Activated naive CD8-positive, alpha-beta T cell treated with anti-CD3 and anti-CD28 coated beads for 36 hours (primary cell): ENCODE results near the gene TGFBR2. TPM values are rescaled to one million over a fixed set of nuclear protein-coding genes. Genes with fewer than 3 reads are reported as not detected.
A peak's percentile ranks its signal among the peaks of the same experiment; 100 is the strongest.

Experiments
- DNase-seq: peaks from one replicate; pipeline ENCODE4 v3.0.0; 2021
- H3K27ac Mint-ChIP-seq: one replicate; pipeline ENCODE4 v1.8.0; 2022; ENCODE audit warnings: mild to moderate bottlenecking, moderate library complexity, mixed read lengths
- H3K27me3 Mint-ChIP-seq: one replicate; pipeline ENCODE4 v1.8.0; 2022; ENCODE audit warnings: mild to moderate bottlenecking, mixed read lengths
- H3K36me3 Mint-ChIP-seq: one replicate; pipeline ENCODE4 v1.8.0; 2021; ENCODE audit warnings: mild to moderate bottlenecking, mixed read lengths
- H3K4me1 Mint-ChIP-seq: one replicate; pipeline ENCODE4 v1.8.0; 2021; ENCODE audit warnings: mixed read lengths
- H3K4me3 Mint-ChIP-seq: one replicate; pipeline ENCODE4 v1.8.0; 2022; ENCODE audit warnings: mild to moderate bottlenecking, moderate library complexity, mixed read lengths
- H3K9me3 Mint-ChIP-seq: one replicate; pipeline ENCODE4 v1.8.0; 2022; ENCODE audit warnings: mixed read lengths
- total RNA-seq, 2 experiments: library from RNA; stranded (reverse); gene quantifications; one replicate each; pipeline ENCODE4 v1.2.3, GENCODE V29; 2021

The TGFBR2 gene
- total RNA-seq, 2 experiments from 2014 or later: 64.1 to 65.1 TPM

DNA sequence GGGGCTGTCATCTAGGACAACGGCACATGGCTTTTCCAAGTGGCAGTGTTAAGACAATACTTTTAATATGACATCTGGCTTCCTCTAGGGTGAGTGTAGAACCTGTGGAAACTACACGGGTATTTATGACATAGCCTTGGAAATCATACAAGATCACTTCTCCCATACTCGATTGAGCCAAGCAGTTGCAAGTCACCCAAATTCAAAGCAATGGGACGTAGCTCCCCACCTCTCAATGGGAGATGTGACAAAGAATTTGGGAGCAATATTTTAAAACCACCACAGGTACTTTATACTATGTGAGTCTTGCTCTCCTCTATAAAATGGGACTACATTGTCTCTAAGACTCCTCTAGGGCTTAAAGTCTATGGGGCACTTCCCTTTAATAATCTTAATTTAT lies 93.5 kb downstream of the TGFBR2 start:
- peaks cover 45% of the 10 kb centered on the region for H3K4me1 Mint-ChIP-seq
- H3K4me3 Mint-ChIP-seq: no peak overlapping the region
- no peaks in the 10 kb centered on the region for H3K27me3 Mint-ChIP-seq
- peaks cover 9% of the 10 kb centered on the region for H3K9me3 Mint-ChIP-seq
- peaks cover 83% of the 10 kb centered on the region for H3K36me3 Mint-ChIP-seq
- DNase-seq: no peak
- peak overlapping the region; percentile 29 for H3K27ac Mint-ChIP-seq

DNA sequence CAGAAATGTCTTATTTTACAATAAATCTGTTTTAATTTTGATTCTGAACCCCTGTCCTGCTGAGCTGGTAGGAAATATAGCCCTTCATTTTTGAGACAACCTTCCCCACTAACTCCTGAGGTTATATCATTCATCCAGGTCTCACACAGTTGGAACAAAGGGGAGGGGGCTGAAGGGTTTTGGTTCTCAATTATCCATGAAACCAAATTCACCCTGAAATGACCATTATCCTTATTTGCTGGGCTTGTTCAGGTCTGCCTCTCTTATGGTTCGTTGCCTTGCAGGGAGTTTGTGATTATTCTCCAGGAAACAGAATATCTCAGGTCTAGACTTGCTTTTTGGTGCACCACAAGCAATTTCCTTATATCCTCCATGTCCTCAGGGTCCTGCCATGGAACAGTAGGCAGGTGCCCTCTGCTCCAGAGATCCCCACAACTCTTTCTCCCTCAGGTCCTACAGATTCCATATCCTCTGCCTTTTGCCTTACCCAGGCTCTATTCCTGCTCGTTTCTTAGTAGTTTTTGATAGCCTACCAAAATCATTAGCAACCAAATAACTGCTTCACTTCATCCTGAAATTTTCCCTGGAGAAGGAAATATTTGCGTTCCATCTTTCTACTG lies 94.4 kb downstream of the TGFBR2 start:
- H3K27me3 Mint-ChIP-seq: no peaks in the 10 kb centered on the region
- H3K36me3 Mint-ChIP-seq: peaks cover 82% of the 10 kb centered on the region
- DNase-seq: no peak
- peaks cover 37% of the 10 kb centered on the region for H3K4me1 Mint-ChIP-seq
- peaks cover 9% of the 10 kb centered on the region for H3K9me3 Mint-ChIP-seq
- no peak overlapping the region for H3K4me3 Mint-ChIP-seq
- no peak overlapping the region for H3K27ac Mint-ChIP-seq

DNA sequence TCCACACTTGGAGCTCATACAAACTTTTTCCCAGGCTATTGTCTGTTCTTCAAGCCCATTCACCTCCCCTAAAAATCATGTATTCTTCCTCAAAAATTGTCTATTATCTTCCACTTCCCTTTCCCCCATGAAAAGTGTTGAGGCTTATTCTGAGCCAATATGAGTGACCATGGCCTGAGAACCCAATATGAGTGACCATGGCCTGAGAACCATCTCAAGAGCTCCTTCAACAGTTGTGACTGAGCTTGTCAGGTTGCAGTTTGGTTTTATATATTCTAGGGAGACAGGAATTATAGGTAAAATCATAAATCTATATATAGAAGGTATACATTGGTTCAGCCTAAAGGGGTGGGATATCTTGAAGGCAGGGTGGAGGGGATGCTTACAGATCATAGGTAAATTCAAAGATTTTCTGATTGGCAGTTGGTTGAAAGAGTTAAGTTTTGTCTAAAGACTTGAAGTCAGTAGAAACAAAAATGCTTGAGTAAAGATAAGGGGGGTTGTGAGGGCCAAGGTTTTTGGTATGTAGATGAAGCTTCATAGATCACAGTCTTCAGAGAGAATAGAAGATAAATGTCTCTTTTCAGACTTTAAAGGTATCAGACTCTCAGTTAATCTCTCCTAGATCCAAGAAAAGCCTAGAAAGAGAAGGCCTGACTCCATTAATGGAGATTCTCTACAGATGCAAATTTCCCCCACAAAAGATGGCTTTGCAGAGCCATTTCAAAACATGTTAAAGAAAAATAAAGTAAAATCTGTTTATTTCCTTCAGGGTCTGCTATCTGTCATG lies 95.8 kb downstream of the TGFBR2 start:
- Mint-ChIP-seq H3K4me3 (no peak overlapping the region), H3K27me3 (no peaks in the 10 kb centered on the region), H3K4me1 (peaks cover 27% of the 10 kb centered on the region), H3K27ac (no peak overlapping the region), H3K36me3 (peaks cover 80% of the 10 kb centered on the region), H3K9me3 (peaks cover 15% of the 10 kb centered on the region)
- DNase-seq: no peak

- Mint-ChIP-seq H3K27ac (no peak overlapping the region), H3K9me3 (peaks cover 14% of the 10 kb centered on the region), H3K36me3 (peaks cover 75% of the 10 kb centered on the region), H3K4me1 (peaks cover 26% of the 10 kb centered on the region), H3K27me3 (no peaks in the 10 kb centered on the region), H3K4me3 (no peak overlapping the region)
- no peak for DNase-seq
Measured at GRCh38 chr3:30702828-30703397, 96.5 kb downstream of the TGFBR2 start.

DNA sequence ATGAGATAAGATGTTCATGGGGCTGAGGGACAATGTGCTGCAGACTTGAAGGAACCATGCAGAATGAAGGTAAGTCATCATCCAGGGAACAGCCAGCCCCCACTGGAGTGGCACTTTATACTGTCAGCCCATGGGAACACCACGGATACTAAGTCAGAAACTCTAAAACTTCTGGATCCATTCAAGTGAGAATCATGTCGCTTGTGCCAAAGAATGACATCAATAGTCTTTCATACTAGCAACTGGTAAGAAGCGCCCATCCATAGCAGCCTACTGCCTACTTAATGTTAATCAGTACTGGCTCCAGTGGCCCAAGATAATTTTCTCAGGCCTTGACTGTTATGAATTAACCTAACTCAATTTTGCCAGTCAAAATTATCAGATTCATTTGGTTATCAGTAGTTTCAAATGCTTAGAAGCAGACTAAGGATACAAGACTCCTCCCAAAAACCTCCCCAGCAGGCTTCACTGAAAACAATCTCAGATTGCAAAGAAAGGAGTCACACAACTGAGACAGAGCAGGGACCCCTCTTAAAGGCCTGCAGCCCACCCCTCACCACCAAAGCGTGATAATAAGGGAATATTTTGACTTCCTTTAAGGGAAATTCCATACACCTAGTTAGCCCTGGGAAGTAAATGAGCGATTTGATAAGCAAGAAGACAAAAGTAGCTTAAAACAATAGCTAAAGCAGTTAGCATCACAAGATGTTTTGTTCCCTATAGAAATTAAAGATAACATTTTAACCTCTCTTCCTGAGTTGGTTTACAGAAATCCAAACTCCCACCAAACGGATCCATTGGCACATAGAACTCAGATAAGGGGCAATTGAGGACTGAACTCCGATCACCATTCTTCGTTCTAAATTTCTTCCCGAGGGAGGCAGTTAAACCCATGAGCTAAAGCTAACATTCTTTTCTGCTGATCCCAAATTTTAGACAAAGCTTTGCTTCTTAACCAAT lies 98.8 kb downstream of the TGFBR2 start:
- no peak overlapping the region for H3K27ac Mint-ChIP-seq
- peaks cover 60% of the 10 kb centered on the region for H3K36me3 Mint-ChIP-seq
- no peaks in the 10 kb centered on the region for H3K27me3 Mint-ChIP-seq
- no peak overlapping the region for H3K4me3 Mint-ChIP-seq
- peaks cover 38% of the 10 kb centered on the region for H3K4me1 Mint-ChIP-seq
- DNase-seq: no peak
- H3K9me3 Mint-ChIP-seq: peaks cover 16% of the 10 kb centered on the region

GRCh38 chr3:30707825-30708224 lies 101.4 kb downstream of the TGFBR2 start:
- Mint-ChIP-seq H3K36me3 (peaks cover 38% of the 10 kb centered on the region), H3K9me3 (peaks cover 15% of the 10 kb centered on the region), H3K4me1 (peaks cover 36% of the 10 kb centered on the region), H3K27ac (no peak overlapping the region), H3K27me3 (no peaks in the 10 kb centered on the region), H3K4me3 (no peak overlapping the region)
- DNase-seq: no peak

DNA sequence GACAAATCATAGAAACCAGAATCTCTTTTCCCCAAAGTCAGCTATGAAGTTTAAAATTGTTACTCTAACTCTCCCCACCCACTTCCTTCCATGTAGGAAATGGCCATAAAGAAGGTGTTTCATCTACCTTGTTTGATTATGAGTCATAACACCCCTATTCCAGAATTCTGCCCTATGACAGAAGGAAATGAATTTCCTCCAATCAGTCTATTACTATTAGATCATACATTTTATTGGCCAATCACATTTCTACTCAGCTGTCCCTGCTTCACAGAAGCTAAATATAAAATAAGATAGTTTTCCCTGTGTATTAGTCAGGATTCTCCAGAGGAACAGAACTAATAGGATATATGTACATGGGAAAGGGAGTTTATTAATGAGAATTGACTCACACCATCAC lies 102.1 kb downstream of the TGFBR2 start:
- H3K27ac Mint-ChIP-seq: no peak overlapping the region
- no peaks in the 10 kb centered on the region for H3K27me3 Mint-ChIP-seq
- peaks cover 32% of the 10 kb centered on the region for H3K4me1 Mint-ChIP-seq
- H3K36me3 Mint-ChIP-seq: peaks cover 32% of the 10 kb centered on the region
- H3K9me3 Mint-ChIP-seq: peaks cover 11% of the 10 kb centered on the region
- H3K4me3 Mint-ChIP-seq: no peak overlapping the region
- DNase-seq: no peak

DNA sequence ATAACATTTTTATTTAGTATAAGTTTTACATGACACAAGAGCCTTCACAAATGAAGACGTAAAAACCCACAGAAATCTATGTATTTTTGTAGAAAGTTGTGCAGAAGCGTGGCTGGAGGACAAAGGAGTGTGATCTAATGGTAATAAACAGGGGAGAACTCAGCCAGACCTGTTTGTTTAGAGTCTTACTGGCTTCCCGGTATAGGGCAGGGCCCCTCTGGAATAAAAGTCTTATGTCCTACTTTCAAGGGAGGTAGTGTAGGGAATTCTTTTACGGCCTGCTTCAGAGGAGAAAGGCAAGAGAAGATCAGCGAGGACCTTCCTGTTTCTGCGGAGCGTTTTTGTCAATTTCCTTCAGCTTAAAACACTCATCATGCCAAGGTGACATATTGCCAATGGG lies 103.6 kb downstream of the TGFBR2 start:
- H3K9me3 Mint-ChIP-seq: peaks cover 13% of the 10 kb centered on the region
- H3K4me3 Mint-ChIP-seq: no peak overlapping the region

GRCh38 chr3:30711151-30711550 lies 104.8 kb downstream of the TGFBR2 start:
- Mint-ChIP-seq H3K27ac (no peak overlapping the region), H3K27me3 (no peaks in the 10 kb centered on the region), H3K4me1 (peaks cover 26% of the 10 kb centered on the region), H3K4me3 (no peak overlapping the region), H3K9me3 (peaks cover 16% of the 10 kb centered on the region), H3K36me3 (peaks cover 20% of the 10 kb centered on the region)
- no peak for DNase-seq

More for the DNA sequence above, 103.6 kb downstream of the TGFBR2 start:
- H3K27ac Mint-ChIP-seq: no peak overlapping the region
- no peak for DNase-seq
- H3K36me3 Mint-ChIP-seq: peaks cover 28% of the 10 kb centered on the region
- no peaks in the 10 kb centered on the region for H3K27me3 Mint-ChIP-seq
- peaks cover 26% of the 10 kb centered on the region for H3K4me1 Mint-ChIP-seq

GRCh38 chr3:30711867-30712266 lies 105.5 kb downstream of the TGFBR2 start:
- Mint-ChIP-seq H3K27me3 (no peaks in the 10 kb centered on the region), H3K36me3 (peaks cover 15% of the 10 kb centered on the region), H3K9me3 (peaks cover 12% of the 10 kb centered on the region), H3K4me3 (no peak overlapping the region), H3K4me1 (peaks cover 26% of the 10 kb centered on the region), H3K27ac (no peak overlapping the region)
- DNase-seq: no peak

DNA sequence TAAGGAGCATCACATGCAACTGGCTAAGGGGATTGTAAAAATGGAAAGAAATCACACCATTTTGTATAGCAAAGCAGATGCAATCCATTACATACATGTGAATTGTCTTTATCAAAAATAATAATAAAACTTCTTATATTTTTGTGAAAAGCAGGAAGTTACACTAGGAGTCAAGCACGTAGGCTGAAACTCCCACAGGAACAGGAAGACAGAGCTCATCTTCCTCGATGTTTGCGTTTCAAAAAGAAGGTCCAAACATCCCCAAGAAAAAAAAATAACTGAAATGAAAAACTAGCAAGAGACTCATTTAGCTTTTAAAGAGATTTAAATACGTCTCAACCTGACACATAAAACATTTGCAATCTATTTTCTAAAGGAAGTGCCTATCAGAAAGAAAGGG lies 106.6 kb downstream of the TGFBR2 start:
- DNase-seq: no peak
- Mint-ChIP-seq H3K4me3 (no peak overlapping the region), H3K27me3 (no peaks in the 10 kb centered on the region), H3K9me3 (peaks cover 9% of the 10 kb centered on the region), H3K36me3 (peaks cover 11% of the 10 kb centered on the region), H3K27ac (peak overlapping the region; percentile 42), H3K4me1 (peaks cover 22% of the 10 kb centered on the region)

DNA sequence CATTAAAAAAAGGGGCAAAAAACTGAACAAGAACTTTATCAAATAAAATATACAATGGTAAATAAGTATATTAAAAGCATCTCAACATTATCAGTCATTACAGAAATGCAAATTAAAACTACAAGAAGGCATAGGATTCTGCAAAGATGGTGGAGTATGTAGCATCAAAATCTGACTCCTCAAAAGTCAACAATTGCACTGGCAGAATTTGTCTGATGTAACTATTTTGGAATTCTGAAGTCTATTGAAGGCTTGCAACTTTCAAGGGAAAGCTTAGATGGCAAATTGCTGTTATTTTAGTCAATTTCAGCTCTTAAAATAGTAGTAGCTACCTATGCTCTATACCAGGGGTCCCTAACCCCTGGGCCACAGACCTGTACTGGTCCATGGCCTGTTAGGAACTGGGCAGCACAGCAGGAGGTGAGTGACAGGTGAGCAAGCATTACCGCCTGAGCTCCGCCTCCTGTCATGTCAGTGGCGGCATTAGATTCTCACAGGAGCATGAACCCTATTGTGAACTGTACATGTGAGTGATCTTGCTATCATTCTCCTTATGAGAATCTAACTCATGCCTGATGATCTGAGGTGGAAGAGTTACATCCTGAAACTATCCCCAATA lies 107.6 kb downstream of the TGFBR2 start:
- peaks cover 14% of the 10 kb centered on the region for H3K4me1 Mint-ChIP-seq
- DNase-seq: no peak
- peaks cover 7% of the 10 kb centered on the region for H3K9me3 Mint-ChIP-seq
- H3K27ac Mint-ChIP-seq: no peak overlapping the region
- peaks cover 7% of the 10 kb centered on the region for H3K36me3 Mint-ChIP-seq
- H3K4me3 Mint-ChIP-seq: no peak overlapping the region
- no peaks in the 10 kb centered on the region for H3K27me3 Mint-ChIP-seq

DNA sequence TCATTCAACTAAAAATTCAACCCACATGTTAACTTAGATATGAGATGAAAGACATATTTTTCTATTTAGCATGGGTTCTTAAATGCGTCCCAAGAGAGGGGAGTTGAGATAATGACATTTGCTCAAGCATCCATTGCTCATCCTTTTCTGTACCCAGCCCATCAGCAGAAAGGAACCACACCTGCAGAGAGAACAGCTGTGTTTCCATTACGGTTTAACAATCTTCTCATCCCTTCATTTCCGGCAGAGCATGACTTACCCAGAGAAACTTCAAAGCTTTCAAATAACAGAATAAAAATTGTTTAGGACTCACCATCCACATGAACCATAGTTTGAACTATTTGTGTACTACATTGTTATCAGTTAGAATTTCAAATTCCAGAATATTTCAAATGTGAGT lies 113.1 kb downstream of the TGFBR2 start:
- no peak for DNase-seq
- H3K36me3 Mint-ChIP-seq: peaks cover 7% of the 10 kb centered on the region
- no peaks in the 10 kb centered on the region for H3K4me1 Mint-ChIP-seq
- no peak overlapping the region for H3K27ac Mint-ChIP-seq
- no peak overlapping the region for H3K4me3 Mint-ChIP-seq
- peaks cover 7% of the 10 kb centered on the region for H3K9me3 Mint-ChIP-seq
- H3K27me3 Mint-ChIP-seq: no peaks in the 10 kb centered on the region

DNA sequence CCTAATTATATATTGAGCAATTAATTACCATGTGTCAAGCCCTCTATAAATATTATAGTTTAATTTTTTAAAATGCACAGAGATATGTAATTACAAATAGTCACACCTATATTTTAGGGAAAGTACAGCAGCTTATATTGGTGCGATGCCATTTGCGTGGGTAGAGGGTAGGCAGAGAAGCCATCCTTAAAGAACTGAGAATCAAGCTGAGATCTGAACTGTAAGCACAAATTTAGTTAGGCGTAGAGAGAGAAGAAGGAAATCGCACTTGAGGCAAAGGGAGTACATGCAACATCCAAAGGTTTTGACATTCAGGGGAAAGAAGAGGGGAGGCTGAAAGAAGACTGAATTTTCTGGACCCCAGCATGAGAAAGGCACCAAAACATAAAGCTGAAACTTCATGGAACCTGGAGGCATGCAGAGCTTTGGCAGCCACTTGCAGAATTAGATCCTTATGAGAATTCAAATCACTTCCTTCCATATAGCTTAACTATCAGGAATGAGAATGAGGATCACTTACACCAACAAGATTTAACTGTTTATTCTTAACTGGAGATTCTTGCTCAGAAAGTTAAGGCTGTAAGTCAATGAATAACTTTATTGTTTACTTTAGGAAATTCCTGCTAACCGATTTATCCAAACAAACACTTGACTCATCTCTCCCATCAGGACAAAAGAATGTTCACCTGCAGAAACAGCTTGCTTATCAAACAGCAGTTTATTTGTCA lies 114.3 kb downstream of the TGFBR2 start:
- Mint-ChIP-seq H3K4me1 (peaks cover 2% of the 10 kb centered on the region), H3K27ac (no peak overlapping the region), H3K27me3 (no peaks in the 10 kb centered on the region), H3K4me3 (no peak overlapping the region), H3K9me3 (peaks cover 9% of the 10 kb centered on the region), H3K36me3 (peaks cover 1% of the 10 kb centered on the region)
- no peak for DNase-seq
